ENCODE data around the gene DDX49.

DDX49 gene, protein sequence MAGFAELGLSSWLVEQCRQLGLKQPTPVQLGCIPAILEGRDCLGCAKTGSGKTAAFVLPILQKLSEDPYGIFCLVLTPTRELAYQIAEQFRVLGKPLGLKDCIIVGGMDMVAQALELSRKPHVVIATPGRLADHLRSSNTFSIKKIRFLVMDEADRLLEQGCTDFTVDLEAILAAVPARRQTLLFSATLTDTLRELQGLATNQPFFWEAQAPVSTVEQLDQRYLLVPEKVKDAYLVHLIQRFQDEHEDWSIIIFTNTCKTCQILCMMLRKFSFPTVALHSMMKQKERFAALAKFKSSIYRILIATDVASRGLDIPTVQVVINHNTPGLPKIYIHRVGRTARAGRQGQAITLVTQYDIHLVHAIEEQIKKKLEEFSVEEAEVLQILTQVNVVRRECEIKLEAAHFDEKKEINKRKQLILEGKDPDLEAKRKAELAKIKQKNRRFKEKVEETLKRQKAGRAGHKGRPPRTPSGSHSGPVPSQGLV

DNA sequence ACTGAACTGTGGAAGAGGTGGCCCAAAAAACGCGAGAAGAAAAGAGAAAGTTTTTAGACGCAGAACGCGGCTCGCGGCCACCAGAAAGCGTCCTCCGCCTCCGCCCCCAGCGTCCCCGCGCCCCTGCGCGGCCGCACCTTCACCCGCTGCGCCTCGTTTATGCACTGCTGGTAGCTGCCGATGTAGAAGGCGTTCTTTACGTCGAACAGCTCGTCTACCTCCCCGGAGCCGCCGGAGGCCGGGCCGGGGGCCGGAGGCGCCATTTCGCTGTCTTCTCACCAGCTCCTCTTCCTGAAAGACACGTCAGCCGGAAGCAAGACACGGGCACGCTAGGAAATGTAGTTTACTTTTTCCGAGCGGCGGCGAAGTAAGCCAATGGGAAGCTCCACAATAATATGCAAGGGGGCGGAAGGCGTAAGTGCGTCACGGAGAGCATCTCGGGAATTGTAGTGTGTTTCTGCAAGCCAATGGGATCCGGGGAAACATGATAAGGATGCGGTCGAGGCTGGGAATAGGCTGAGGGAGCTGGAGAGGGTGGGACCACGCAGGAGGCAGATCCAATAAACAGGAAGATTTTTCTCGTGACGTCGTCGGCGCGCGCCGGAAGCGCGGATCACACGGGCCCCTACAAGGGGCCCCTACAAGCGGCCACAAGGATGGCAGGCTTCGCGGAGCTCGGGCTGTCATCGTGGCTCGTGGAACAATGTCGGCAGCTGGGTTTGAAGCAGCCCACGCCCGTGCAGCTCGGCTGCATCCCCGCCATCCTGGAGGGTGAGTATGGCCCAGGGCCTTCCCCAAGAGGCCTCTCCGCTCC is at the start of gene DDX49, which contains the start of gene COPE:
DDX49 (plus strand) TSS at position 630 of the 814 bp plus-strand sequence; CDS start at position 657, 27 bp downstream.
COPE (minus strand) TSS at position 302 of the 814 bp plus-strand sequence; CDS start at position 263, 39 bp downstream.
- peak; percentile 90 to 98 (median 93) for DNase-seq (ENCODE audit: low read depth in 3 of 3)

DNA sequence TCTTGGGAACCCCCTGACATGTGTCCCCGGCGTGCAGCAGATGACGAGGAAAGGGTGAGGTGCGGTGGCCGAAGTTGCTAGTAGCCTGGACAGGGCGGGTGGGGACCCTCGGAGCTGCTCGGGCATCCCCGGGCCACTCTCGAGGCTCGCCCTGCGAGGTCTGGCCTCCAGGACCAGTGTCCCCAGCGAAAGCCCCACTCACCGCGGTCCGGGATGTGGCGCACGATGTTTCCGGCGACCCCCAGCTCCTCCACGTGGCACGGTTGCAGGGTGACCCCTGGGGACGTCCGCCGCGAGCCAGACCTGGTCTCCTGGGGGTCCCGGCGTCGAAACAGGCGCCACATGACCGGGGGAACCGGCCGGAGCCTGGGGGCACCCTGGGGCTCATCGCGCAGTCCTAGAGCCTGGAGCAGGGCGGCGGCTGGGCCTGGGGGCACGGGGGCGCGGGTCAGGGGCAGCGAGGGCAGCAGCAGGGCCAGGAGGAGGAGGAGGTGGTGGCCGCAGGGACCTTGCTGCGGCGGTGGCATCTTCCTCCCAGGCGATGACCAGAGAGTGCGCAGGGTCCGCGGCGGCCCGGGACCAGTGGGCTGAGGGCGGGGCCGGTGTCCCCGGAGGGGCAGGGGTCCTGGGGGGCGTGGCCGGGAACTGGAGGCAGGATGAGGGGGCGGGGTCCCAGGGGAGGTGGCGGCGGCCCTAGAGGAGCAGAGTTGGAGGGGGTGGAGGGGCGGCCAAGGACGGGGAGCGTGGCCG is 49.6 kb upstream of the DDX49 start:
- DNase-seq (ENCODE audit: low read depth in 3 of 3): no peak

DNA sequence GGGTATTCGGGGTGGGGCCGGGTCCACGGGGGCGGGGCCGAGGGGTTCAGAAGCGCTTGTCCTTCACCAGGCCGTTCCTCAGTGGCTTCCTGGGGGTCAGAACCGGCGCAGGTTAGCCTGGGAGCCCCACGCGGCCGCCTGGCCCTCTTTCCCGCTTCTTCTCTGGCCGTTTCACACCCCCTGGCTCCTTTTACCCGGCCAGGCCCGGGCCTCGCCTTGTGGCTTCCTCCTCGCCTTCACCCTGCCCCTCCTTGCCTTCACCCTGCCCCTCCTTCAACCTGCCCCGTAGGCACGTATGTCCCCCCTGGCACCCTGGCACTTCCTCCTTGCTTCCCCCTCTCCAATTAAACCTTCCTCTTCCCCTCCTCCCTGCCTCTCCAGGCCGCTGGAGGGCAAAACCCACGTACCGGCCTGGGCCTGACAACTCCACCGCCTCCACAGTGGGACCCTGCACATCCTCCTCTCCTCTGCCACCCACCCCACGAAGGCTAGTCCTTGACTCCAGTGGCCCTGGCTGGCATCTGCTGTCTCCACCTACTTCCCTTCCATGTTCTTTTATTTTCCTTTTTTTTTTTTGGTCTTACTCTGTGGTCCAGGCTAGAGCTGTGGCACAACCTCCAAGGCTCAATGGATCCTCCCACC is 48.9 kb upstream of the DDX49 start:
- no peak for DNase-seq (ENCODE audit: low read depth in 3 of 3)

DNA sequence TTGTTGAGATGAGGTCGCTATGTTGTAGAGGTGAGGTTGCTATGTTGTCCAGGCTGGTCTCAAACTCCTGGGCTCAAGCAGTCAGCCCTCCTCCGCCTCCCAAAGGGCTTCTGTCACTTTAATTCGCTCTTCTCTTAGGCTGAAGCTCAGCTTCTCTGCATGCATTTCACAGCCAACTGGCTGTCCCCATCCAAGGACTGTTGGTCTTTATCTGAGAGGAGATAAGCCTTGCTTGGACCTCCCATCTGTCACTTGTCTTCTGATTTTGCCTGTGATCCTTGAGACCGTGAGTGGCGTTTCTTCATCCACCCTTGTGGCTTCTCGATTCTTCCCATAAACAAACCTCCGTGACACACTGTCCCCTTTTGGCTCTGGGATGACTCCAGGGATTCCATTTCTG is 48.0 kb upstream of the DDX49 start:
- no peak for DNase-seq (ENCODE audit: low read depth in 3 of 3)

DNA sequence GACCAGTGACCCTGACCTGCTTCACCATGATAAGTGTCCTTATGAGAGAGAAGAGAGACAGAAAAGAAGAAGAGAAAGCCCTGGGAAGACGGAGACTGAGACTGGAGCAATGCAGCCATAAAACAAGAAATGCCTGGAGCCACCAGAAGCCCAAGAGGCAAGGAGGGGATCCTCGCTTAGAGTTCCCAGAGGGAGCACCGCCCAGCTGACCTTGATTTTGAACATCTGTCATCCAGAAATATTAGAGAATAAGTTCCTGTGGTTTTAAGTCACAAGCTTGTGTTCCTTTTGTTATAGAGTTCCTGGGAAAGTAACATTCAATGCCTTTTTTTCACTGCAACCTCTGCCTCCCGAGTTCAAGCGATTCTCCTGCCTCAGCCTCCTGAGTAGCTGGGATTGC is 43.8 kb upstream of the DDX49 start:
- no peak for DNase-seq (ENCODE audit: low read depth in 3 of 3)

DNA sequence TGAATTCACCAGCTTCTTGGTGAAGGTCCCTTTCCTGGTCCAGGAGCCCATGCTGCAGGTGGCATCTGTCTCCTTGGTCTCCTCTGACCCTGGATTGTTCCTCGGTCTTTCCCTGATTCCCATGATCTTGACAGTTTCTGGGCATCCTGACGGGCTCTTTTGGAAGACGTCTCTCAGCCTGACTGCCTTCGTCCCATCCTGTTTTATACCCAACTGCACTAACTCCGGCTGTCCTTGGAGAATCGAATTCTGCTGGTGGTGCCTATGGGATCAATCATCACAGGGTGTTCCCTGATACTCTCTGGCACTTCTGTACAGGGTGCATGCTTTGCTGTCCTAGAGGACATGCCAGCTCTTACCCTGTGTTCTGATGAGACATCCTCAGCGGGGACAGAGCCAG is 42.6 kb upstream of the DDX49 start:
- no peak for DNase-seq (ENCODE audit: low read depth in 3 of 3)

DNA sequence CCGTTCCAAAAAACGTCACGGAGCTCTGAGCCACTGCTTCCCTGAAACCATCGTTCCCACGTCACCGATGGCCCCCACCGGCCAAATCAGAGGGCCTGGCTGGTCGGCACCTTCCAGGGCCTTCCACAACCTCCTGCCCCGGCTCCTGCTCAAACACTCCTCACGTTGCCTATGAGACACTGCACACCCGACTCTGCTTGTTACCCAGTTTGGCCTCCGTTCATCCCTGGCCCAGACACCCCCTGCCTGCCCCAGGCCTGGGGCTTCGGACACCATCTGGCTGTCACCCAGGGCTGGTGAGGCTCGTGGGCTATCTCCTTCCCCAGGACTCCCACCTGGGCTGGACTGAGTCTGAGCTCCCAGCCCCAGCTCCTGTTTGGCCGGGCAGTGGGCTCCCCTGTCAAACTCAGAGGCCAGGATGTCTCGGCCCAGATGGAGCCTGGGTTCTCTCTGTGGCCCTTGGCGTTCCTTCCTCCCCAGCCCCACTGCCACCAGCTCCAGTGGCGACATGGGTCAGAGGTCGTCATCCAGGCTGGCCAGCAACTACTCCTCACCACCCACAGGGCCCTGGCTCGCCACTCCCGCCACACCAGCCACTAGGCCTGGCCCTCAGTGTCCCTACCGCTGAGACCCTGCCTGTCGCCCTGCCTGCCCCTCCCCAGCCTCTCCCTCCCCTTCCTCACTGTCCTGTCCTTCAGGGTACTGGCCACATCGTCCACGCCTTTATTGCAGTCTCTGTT is 41.3 kb upstream of the DDX49 start:
- DNase-seq (ENCODE audit: low read depth in 3 of 3): no peak

DNA sequence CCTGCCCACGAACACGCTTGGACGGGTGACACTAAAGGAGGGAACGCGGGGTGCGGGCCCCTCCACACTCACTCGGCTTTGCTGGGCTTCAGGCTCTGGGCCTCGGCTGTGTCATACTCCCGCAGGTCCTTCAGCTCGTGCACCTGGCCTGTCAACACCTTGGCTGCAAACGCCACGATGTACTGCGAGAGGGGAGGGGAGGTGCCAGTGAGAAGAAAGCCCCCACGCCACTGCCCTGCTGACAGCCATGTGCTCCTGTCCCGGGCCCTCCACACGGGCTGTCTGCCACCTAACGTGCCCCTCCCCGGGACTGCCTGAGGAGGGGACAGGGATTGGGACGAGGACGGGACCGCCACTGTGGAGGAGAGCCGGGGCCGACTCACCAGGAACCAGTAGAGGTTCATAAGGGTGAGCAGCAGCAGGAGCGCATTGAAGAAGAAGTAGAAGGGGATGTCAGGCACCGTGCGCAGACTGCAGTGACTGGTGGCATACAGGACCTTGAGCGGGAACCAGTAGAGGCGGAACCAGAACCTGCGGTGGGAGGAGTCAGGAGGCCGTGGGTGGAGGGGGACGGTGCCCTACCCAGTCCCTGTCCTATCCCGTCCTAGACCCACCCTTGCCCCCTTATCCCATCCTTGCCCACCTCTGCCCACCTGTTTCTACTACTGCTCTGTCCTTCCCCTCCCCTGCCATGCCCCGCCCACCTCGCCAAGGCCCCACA is 40.5 kb upstream of the DDX49 start:
- no peak for DNase-seq (ENCODE audit: low read depth in 3 of 3)

DNA sequence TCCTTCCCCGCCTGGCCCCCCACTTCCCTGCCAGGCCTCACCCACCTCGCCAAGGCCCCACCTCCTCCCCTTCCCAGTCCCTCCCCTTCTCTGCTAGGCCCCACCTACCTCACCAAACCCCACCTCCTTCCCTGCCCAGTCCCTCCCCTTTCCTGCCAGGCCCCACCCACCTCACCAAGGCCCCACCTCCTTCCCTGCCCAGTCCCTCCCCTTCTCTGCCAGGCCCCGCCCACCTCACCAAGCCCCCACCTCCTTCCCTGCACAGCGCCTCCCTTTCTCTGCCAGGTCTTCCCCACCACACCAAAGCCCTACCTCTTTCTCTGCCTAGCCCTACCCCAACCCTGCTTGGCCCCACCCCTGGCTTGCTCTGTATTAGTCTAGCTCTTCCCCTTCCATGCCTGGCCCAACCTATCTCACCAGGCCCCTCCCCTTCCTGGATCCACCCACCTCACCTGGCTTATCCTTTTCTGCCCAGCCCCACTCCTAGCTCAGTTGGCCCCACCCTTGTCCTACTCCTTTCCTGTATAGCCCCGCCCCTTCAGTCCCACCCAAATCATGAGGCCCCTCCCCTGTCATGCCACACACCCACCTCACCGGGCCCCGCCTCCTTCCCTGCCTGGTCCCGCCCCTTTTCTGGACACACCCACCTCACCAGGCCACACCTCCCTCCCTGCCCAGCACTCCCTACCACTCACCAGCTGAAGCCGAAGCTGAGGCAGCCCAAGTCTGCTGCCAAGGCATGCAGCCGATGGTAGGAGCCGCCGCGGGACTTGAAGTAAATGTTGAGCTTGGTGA is 39.7 kb upstream of the DDX49 start:
- peak in 1 of 3 donors; percentile 14 for DNase-seq (ENCODE audit: low read depth in 3 of 3)

DNA sequence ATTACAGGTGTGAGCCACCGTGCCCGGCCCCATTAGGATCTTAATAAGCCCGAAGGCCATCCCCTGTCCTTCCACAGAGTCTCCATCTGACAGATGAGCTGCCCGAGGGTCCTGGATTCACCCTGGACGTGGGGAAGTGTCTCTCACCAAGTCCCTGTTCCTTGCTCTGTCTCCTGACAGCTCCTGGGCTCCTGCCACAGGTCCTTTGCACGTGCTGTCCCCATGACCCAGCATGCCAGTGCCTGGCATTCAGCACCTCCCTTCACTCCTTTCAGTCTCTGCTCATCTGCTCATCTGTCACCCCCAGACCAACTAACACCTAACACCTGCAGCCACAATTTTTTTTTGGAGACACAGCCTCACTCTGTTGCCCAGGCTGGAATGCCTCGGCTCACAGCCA is 38.0 kb upstream of the DDX49 start:
- no peak for DNase-seq (ENCODE audit: low read depth in 3 of 3)

DNA sequence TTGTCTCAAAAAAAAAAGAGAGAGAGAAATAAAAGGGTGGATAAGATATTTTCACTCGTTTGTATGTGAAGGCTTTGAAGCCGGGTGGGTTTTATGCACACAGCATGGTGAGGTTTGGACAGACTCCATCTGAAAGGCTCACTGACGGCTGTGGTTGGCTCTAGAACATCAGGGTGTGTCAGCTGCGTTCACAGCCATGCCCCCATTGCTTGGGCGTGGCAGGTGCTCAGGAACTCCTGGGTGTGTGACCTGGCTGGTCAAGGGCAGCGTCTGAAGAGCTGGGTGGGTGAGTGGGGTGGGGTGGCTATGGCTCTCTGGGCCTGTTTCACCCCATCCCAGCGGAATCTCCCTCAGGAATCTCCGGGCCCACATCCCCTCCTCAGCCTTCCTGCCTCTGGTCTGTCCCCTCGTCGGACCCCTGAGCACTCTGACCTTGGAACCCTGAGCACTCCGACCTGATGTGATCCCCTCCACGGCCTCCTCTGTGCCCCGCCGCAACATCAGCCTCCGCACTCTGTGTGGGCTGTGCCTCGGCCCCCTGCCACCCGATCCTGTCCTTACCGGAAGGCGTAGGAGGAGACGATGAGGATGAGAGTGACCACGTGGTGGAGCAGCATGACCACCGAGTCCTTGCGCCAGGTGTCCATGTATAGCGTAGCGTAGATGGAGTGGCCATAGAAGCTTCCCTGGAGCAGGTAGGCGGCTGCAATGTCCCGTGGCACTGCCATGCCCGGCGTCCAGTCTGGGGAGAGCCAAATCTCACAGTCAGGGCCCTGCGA is 35.8 kb upstream of the DDX49 start:
- no peak for DNase-seq (ENCODE audit: low read depth in 3 of 3)

DNA sequence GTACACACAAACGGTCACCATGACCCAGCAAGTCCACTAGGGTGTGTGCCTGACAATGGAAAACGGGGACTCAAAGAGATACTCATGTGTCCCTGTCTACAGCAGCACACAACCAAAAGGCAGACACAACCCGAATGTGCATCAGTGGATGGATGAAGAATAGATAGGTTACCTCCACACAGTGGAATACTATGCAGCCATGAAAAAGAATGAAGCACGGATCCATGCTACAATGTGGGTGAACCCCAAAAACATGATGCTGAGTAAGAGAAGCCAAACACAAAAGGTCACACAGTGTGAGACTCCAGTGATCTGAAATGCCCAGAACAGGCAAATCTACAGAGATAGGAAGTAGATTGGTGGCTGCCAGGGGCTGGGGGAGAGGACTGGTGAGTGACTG is 32.5 kb upstream of the DDX49 start:
- no peak for DNase-seq (ENCODE audit: low read depth in 3 of 3)

DNA sequence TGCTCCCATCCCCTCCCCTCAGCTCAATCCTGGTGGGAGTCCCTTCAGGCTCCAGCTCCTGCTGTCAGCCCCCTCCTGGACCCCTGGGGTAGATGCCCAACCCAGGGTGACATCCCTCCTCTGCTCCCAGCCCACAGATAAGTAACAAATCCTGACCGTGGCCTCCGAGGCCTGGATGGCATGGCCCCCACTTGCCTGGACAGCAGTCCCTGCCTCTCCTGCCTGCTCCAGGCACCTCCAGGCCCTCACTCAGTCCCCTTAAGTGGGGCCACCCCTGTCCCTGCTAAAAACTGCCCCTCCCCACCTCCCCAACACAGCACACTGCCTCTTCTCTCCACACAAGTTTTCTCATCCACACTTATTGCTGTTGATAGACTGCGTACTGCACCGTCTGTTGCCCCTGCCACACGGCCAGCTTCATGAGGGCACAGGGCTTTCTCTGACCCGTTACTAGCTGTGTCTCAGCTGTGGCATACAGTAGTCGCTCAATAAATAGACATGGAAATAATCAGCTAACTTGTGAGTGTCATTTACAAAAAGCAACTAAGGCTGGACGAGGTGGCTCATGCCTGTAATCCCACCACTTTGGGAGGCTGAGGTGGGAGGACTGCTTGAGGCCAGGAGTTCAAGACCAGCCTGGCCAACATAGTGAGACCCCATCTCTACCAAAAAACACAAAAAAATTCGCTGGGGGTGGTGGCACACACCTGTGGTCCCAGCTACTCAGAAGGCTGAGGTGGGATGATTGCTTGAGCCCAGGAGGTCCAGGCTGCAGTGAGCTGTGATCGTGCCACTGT is 29.4 kb upstream of the DDX49 start:
- no peak for DNase-seq (ENCODE audit: low read depth in 3 of 3)

DNA sequence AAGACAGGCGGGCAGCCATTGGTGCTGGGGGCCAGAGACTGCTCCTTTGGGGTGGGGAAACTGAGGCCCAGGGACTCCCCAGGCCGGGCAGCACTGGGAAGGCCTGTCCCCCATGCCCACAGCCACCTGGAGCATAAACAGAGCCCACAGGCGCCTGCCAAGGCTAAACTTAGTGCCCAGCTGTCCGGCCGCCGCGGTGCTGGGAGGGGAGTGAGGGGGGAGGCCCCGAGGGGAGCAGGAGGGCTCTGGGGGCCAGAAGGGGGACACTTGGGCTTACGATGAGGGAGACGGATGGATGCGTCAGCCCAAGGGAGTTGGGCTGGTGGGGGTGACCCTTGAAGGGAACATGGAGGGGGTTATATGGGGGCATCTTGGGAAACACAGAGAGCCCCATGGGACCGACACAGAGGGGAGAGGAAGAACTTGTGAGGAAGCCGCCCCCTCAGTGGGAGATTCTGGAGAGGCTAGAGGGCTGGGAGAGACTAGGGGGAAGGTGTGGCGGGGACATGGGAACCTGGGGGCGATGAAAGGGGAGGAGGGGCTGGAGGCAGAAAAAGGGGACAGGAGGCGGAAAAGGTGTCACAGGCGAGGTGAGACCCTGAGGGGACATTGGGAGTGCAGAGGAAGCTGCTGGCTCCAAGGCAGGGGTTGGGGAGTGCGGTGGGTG is 25.8 kb upstream of the DDX49 start:
- no peak for DNase-seq (ENCODE audit: low read depth in 3 of 3)

DNA sequence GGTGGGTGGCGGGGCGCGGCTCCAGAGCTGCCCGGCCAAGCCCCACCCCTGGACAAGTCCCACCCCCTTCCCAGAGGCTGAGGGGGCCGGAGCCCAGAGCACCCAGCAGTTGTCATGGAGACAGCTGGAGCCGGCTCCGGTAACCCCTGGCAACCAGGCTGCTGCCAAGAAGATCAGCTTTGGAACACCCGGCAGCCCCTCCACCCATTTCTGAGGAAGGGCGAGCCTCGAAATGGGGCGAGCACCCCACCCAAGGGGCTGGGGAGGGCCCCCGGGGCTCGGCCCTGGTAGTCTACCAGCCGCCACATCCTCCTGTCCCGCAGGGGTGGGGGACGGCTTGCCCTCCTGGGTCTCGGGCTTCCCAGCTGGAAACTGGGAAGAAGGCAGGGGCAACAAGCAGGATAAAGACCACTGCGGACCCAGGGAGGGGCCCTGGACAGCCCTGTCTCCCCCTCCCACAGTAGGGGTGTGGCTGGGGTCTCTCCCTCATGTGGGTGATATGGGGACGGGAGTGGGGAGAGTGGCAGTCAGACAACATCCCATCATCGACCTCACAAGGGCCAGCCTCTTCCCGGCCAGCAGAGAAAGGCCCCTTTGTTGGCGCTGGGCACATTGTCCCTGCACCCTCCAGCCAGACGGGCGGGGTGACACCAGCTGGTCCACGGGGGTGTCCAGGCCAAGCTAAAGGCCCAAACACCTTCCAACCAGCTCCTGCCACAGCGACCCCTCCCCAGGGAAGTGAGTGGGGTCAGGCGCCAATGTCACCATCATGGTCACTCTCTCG is 25.1 kb upstream of the DDX49 start:
- no peak for DNase-seq (ENCODE audit: low read depth in 3 of 3)
